IPS-11a (cell line): ENCODE data around the gene ITGB3.

Source experiments
- H3K4me3 ChIP-seq: one replicate; pipeline ENCODE4 v1.5.1; 2013; ENCODE audit warnings: low read depth, low read length, control low read depth

ITGB3 gene

GRCh38 chr17:47274319-47275069 is 20.9 kb downstream of the ITGB3 start:
- H3K4me3 ChIP-seq: no peak overlapping the region

GRCh38 chr17:47275245-47275984 is 21.8 kb downstream of the ITGB3 start:
- H3K4me3 ChIP-seq: no peak overlapping the region

- no peak overlapping the region for H3K4me3 ChIP-seq
These were observed 22.8 kb downstream of the ITGB3 start for GRCh38 chr17:47276444-47276843.

- no peak overlapping the region for H3K4me3 ChIP-seq
These were observed 23.2 kb downstream of the ITGB3 start for GRCh38 chr17:47276868-47277267.

GRCh38 chr17:47277921-47278320 is 24.3 kb downstream of the ITGB3 start:
- no peak overlapping the region for H3K4me3 ChIP-seq

- no peak overlapping the region for H3K4me3 ChIP-seq
These were observed 24.9 kb downstream of the ITGB3 start for GRCh38 chr17:47278561-47278960.

- H3K4me3 ChIP-seq: no peak overlapping the region
These were observed 25.6 kb downstream of the ITGB3 start for GRCh38 chr17:47279062-47279801.

- no peak overlapping the region for H3K4me3 ChIP-seq
These were observed 26.6 kb downstream of the ITGB3 start for GRCh38 chr17:47280072-47280811.

GRCh38 chr17:47281216-47281615 is 27.6 kb downstream of the ITGB3 start:
- H3K4me3 ChIP-seq: no peak overlapping the region

GRCh38 chr17:47285003-47285402 is 31.4 kb downstream of the ITGB3 start:
- H3K4me3 ChIP-seq: no peak overlapping the region

- no peak overlapping the region for H3K4me3 ChIP-seq
These were observed 32.7 kb downstream of the ITGB3 start for GRCh38 chr17:47286198-47286914.

- no peak overlapping the region for H3K4me3 ChIP-seq
These were observed 33.4 kb downstream of the ITGB3 start for GRCh38 chr17:47287068-47287467.

GRCh38 chr17:47287639-47288038 is 34.0 kb downstream of the ITGB3 start:
- no peak overlapping the region for H3K4me3 ChIP-seq

GRCh38 chr17:47288531-47289116 is 35.0 kb downstream of the ITGB3 start:
- no peak overlapping the region for H3K4me3 ChIP-seq

- no peak overlapping the region for H3K4me3 ChIP-seq
These were observed 35.7 kb downstream of the ITGB3 start for GRCh38 chr17:47289302-47289701.

- no peak overlapping the region for H3K4me3 ChIP-seq
These were observed 37.2 kb downstream of the ITGB3 start for GRCh38 chr17:47290870-47291241.

- H3K4me3 ChIP-seq: no peak overlapping the region
These were observed 37.7 kb downstream of the ITGB3 start for GRCh38 chr17:47291242-47291873.

GRCh38 chr17:47292206-47292605 is 38.6 kb downstream of the ITGB3 start:
- H3K4me3 ChIP-seq: no peak overlapping the region

- H3K4me3 ChIP-seq: no peak overlapping the region
These were observed 41.6 kb downstream of the ITGB3 start for GRCh38 chr17:47295037-47295873.
